GM19043 (cell line): ENCODE results near the gene GALNT14.

ENCODE experiments used
- ATAC-seq: cut with Tn5 transposase; IDR thresholded peaks from one replicate; pipeline ENCODE4 v1.9.1; 2021; ENCODE audit warnings: low read depth; ENCODE audit not compliant: unreplicated experiment

Gene GALNT14

GRCh38 chr2:31088504-31089195 lies 49.6 kb downstream of the GALNT14 start:
- no peak for ATAC-seq

GRCh38 chr2:31087491-31087890 lies 50.7 kb downstream of the GALNT14 start:
- no peak for ATAC-seq

GRCh38 chr2:31086590-31086989 lies 51.6 kb downstream of the GALNT14 start:
- ATAC-seq, result no peak

GRCh38 chr2:31083234-31083993 lies 54.8 kb downstream of the GALNT14 start:
- ATAC-seq, result no peak

- ATAC-seq, result no peak
These were observed 56.2 kb downstream of the GALNT14 start for GRCh38 chr2:31082002-31082401.

GRCh38 chr2:31081492-31081891 lies 56.7 kb downstream of the GALNT14 start:
- ATAC-seq, result no peak

- no peak for ATAC-seq
These were observed 57.9 kb downstream of the GALNT14 start for GRCh38 chr2:31080361-31080760.

- ATAC-seq, result no peak
These were observed 58.6 kb downstream of the GALNT14 start for GRCh38 chr2:31079665-31080064.

GRCh38 chr2:31078579-31079105 lies 59.6 kb downstream of the GALNT14 start:
- ATAC-seq, result no peak

- ATAC-seq, result no peak
These were observed 60.2 kb downstream of the GALNT14 start for GRCh38 chr2:31078011-31078410.

GRCh38 chr2:31075941-31076590 lies 62.2 kb downstream of the GALNT14 start:
- no peak for ATAC-seq

- ATAC-seq, result no peak
These were observed 62.8 kb downstream of the GALNT14 start for GRCh38 chr2:31075431-31075830.

GRCh38 chr2:31071741-31072140 lies 66.5 kb downstream of the GALNT14 start:
- no peak for ATAC-seq

GRCh38 chr2:31070339-31071125 lies 67.7 kb downstream of the GALNT14 start:
- no peak for ATAC-seq

- ATAC-seq, result no peak
These were observed 68.5 kb downstream of the GALNT14 start for GRCh38 chr2:31069643-31070325.

GRCh38 chr2:31067259-31067658 lies 71.0 kb downstream of the GALNT14 start:
- ATAC-seq, result no peak

- ATAC-seq, result no peak
These were observed 71.7 kb downstream of the GALNT14 start for GRCh38 chr2:31066551-31066950.

- ATAC-seq, result no peak
These were observed 72.2 kb downstream of the GALNT14 start for GRCh38 chr2:31066086-31066485.

- ATAC-seq, result no peak
These were observed 72.9 kb downstream of the GALNT14 start for GRCh38 chr2:31065356-31065755.

GRCh38 chr2:31060397-31060796 lies 77.8 kb downstream of the GALNT14 start:
- no peak for ATAC-seq
